GM19193 (cell line): ENCODE results near the gene SLC25A29.

Source experiments
- POLR2A ChIP-seq: IDR thresholded peaks from 4 replicates; pipeline ENCODE4 v1.6.1; 2011; ENCODE audit not compliant: insufficient read depth, insufficient read length; ENCODE audit errors: extremely low read depth

Gene SLC25A29

DNA sequence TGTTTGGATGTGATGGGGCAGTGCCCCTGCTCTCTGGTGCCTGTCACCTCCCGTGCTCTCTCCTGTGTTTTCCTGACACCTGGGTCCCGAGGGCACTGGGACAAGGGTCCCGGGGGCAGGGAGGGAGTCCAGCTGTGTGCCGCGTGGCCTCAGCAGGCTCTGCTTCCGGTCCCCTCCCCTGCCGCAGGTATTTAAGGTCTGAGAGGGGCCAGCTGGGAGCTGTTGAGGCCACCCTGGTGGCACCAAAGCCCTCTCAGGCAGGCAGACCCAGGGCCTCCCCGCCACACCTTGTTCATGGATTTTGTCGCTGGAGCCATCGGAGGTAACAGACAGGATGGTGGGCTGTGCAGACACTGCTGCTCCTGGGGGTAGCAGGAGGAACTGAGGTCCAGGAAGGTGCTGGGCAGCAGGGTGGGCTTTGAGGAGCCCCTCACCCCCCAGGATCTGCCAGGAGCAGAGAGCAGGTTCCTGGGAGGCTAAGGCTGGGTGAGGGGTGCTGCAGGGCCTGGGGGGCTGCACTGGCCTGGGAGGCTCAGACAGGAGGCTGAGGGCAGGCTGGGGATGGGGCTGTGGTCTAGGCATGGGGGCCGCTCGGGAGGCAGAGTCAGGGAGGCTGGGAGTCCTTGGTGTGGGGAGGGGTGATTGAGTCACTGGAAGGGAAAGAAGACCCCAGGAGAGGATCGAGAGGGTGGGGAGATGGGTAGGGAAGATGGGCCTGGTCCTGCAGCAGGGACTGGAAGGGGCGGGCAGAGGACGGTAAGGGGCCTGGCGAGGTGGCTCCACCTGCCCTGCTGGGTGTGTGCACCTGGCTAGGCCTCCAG lies 17.1 kb upstream of the SLC25A29 start, which contains the start of gene SLC25A47:
Gene SLC25A47, plus strand, starts transcription at position 219 of the 821 bp plus-strand sequence. Its CDS starts 76 bp downstream, at position 295.
- no peak for TF ChIP-seq POLR2A

DNA sequence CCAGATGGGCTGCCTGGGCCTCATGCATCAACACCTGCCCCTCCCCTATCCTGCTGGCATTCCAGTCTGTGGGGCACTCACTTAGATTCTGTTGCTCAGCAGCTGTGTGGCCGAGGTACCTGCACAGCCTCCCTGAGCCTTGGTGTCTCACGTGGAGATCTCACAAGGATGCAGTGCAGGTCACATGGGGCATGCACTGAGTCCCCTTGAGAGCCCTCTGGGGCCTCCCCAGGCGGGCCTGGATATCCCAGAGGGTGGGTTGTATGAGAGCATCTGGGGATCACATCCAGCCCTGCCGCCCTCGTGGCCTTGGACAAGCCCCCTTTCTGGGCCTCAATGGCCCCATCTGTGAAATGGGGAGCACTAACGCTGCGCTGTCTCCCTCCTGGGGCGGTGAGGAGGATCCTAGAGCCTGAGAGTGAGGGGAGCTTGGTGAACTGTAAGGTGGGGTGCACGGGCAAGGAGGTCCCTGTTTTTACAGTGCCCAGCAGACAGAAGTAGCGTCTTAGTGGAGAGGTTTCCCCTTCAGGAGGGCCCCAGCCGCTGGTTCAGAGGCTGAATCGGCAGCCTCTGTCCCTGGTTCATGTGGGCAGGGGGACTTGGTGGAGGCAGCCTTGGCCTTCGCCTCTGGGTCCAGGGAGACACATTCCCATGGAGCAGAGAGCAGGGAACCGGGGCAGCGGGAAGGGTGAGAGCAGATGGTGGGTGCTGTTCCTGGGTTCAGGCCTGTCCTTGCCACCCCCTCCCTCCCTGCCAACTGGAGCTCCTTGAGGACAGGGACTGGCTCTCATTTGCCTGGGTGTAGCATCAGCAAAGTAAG lies 16.1 kb upstream of the SLC25A29 start:
- no peak for TF ChIP-seq POLR2A

DNA sequence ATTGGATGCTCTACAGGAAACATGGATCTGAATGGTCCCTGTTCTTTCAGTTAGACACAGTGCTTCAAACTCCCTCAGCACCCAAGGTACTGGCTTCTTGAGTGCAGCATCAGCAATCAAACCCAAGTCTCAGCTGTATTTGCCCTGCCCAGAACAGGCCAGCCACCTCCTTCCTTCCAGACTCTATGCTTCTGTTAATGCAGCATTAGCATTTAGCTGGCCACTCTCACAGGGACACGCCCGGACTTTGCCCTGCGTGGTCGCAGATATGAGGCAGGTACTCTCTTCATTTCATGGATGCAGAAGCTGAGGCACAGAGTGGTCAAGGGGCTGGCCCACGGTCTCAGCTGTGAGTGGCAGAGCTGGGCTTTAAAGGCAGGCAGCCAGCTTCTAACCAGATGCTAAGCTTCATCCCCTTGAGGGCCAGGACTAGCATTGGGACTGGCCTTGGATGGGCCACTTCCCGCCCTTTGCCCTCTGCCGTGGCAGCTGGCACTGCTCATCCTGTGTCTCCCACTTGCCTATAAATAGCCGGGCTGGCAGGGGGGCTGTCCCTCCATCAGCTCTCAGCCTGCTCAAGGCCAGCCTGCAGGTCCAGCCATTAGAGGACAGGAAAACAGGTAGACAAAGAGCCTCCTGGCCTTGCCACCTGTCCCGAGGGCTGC lies 15.4 kb upstream of the SLC25A29 start:
- no peak for TF ChIP-seq POLR2A

DNA sequence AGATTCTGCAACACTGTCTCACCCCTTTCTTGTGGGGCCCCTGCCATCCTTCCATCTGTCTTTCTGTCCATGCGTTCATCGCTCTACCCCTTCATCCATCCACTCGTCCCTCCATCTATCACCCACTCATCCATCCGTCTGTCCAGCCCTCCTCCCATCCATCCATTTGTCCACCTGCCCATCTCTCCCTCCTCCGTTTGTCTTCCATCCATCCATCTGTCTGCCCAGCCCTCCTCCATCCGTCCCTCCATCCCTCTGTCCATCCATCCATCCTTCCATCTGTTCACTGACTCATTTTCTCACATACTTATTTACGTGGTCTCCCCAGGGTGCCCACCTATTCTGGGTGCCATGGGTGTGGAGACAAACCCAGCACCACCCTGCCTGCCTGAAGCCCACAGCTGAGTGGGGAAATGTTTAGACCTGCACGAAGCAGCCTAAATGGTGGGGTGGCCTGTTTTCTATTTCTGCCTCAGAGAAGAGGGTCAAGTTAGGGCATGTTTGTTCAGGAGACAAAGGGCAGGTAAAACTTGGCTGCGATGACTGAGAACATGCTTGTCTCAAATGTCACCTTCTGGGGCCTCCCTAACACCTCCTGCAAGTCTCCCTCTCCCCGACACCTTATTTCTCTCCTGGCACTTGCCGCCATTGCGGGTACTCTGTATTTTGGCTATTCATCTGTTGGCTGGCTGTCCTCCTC lies 14.1 kb upstream of the SLC25A29 start:
- no peak for TF ChIP-seq POLR2A

DNA sequence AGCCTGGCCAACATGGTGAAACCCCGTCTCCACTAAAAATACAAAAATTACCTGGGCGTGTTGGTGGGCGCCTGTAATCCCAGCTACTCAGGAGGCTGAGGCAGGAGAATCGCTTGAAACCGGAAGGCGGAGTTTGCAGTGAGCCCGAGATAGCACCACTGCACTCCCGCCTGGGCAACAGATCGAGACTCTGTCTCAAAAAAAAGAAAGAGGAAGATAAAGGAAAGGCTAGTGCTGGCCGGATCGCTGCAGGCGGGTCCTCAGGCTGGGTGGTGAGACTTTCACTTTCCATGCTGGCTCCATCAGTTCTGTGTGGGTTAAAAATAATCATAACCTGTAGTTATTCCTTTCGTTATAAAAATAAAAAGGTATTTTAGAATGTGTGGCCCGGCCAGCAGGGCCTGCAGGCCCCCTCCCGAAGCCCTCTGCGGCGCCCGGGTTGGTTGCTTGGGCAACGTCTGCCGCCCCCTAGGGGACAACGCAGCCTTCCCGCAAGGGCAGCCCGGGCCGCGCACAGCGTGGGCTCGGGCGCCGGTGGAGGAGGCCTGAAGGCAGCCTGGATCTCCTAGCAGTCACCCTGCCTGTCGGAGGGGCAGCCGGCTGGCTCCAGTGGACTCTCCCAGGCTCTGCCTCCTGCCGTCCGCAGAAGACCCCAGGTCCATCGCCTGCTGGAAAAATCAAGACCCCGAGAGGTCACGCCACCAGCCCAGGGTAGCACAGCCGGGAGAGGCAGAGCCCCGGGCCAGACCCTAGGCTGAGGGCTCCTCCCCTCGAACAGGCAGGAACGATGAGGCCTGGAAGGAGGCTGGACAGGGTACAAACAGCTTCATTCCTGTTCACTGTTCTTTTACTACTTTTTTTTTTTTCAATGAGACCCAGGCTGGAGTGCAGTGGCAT lies 11.9 kb upstream of the SLC25A29 start:
- no peak for TF ChIP-seq POLR2A

DNA sequence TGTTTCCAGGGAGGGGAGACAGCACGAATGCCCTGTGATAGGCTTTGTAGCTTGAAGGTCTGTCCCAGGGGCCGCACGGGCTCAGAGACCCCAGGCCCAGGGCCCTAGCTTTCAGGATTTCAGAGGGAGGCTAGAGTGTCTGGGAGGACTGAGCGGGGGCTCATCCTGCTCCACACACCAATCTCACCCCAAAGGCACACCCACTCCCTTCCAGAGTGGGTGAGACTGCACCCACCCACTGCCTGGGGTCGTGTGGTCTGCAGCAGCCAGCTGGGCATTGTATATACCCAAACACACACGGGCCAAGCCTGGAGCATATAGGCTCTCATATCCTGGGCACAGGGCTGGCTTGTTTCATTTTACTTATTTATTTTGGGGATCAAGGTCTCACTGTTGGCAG lies 11.1 kb upstream of the SLC25A29 start:
- TF ChIP-seq POLR2A = no peak

DNA sequence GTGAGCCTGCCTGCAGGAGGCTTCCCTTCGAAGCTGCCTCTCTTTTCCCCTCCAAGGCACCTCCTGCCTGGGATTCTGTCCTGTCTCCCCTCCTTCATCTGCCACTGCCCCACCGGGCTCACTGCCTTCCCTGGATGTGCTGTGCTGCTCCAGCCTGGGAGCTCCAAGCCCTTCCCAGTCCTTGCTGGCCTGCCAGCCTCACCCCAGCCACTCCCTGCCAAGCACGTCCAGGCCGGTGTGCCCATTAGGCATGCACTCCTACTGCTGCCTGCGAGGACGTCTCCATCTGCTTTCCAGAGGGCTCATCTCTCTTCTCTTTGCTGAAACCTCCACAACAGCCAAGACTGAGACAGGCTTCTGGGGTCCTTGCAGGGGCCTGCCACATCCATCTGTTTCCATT lies 8.5 kb upstream of the SLC25A29 start:
- TF ChIP-seq POLR2A = no peak

DNA sequence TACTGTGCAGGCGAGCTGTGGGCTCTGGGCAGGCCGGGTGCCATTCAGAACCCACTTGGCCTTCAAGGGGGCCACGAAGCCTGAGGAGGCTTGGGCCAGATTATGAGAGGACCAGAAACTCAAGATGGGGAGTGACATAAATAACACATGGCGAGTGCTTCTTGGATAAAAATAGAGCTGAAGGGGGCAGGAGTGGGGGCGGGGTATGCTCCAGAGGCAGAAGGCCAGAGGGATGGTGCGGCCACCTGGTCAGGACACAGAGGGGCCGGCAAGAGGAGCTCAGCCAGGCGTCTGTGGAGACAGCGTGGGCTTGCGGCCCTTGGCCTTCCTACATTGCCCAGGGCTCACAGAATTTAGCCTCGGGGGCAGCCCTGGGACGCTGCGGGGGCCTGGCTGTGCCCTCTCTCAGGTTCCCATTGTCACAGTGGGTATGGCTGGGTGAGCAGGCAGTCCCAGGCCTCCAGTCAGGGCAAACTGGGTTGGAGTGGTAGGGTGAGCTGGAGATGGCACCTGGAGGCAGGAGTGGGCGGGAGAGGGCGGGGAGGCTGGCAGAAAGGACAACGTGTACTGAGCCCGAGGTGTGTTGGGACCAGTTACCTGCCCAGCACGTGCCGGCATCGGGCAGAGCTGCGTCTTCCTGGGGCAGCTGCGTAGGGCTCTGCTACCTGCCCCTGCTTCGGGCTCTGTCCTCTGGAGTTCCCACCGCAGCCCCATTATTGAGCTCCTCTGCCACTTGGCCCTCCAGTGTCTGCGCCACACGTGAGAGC lies 7.4 kb upstream of the SLC25A29 start:
- no peak for TF ChIP-seq POLR2A

DNA sequence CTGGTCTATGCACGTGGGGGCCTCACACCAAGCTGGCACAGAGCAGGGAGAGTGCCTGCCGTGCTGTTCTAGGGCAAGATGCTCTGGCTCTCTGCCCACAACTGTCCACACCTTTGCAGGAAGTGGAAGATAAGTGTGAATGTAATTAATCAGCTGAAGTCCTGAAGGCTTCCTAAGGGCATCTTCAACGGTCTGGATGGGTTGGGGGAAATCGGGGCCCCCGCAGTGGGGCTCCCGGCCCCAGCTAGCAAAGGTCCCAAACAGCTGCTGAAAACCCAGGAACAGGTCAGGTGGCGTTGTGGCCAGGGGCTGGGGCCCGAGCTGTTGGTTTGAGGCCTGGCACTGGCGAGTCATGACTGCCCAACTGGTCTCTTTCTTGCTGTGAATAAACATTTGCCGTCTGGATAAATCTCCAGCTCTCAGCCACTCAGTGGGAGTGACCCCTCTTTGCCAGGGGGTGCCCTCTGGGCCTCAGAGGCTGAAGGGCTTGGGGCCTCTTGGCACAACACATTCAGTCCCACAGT lies 6.7 kb upstream of the SLC25A29 start:
- no peak for TF ChIP-seq POLR2A

DNA sequence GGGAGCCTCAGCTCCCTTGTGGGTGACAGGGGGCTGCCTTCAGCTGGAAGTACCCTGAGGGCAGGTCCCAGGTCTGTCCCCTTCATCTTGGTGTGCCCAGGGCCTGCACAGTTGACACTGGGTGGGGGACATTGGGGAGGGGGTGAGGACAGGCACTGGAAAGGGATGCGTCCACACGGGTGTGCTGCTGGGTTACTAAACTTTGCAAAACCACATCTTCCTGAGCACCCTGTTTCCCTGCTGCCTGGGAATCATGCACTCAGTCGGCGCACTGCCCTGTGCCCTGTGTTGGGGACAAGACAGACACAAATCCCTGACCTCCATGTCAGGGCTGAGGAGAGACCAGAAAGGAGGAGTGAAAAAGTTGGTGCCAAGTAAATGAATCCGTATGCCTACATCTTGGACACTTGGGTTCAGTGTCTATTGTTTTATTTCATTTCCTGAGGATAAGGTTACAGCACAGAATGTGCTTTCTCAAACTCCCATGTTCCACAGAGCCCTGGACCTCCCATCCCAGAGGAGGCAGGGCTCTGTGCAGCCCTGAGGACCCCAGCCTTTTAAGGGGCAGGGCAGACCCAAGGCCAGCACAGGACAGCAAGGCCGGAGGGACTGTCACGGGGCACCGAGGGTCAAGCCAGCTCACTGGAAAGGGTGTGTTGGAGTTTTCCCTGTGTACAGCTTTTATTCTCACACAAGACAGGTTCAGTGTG lies 2.9 kb upstream of the SLC25A29 start:
- no peak for TF ChIP-seq POLR2A

DNA sequence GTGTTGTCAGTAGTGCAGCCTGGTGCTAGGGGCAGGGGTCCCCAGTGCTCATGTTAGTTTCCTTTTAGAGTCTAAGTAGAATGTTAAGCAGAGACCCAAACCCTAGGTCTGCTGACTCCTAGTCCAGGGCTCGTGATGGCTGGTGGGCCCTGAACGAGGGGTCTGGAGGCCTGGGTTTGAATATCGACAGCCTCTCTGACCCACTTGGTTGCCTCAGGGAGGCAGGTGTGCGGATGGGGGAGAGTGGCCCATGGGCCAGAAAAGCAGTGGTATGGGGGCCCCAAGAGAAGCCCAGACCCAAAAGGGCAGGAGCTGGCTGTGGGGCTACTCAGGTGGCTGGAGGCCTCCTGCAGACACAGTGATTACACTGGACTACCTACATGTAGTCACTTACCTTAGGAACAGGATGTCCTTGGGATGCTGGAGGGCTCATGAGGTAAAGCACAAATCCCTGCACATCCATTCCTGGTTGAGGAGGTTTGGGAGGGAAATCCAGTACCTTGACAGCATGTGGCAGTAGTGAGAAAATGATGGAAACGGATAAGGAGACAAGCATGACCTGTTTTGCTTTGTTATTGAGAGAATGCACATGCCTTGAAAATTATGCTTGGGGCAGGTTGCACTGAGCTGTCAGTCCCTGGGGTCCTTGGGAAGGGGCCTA lies 1.7 kb upstream of the SLC25A29 start:
- no peak for TF ChIP-seq POLR2A
